IPS-NIHi7 (cell line): ENCODE measurements around the gene C19orf85.
"Not testable (repeated sequence)": the region's sequence is repeated elsewhere in the genome, so short reads cannot be mapped to it uniquely, and the experiment has no call there.

Source experiments
- DNase-seq: peaks from one replicate; pipeline ENCODE4 v3.0.0; 2012; ENCODE audit warnings: mixed read lengths; ENCODE audit errors: extremely low spot score

The C19orf85 gene

GRCh38 chr19:55441319-55441691 lies 23.2 kb downstream of the C19orf85 start:
- DNase-seq, result no peak

- peak; percentile 83 for DNase-seq
Measured at GRCh38 chr19:55440411-55441105, 24.0 kb downstream of the C19orf85 start.

DNA sequence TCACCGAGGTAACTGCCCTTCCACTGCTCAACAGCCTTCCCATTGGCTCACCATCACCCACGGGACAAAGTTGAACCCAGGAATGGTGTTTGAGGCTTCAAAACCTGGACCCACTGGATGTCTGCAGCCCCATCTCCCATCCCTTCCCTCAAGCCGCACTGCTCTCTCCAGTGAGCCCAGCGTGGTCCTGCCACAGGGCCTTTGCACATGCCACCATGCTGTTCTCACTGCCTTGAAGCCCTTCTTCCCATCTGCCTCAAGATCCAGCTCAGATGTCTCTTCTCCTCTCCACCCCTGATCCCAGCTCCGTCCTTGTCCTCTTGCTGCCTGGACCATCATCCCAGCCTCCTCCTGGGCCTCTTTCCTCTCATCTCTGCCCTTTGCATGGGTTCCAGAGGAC lies 25.5 kb downstream of the C19orf85 start:
- no peak for DNase-seq

- peak; percentile 92 for DNase-seq
Measured at GRCh38 chr19:55437410-55437809, 27.1 kb downstream of the C19orf85 start.

- no peak for DNase-seq
Measured at GRCh38 chr19:55436847-55437246, 27.7 kb downstream of the C19orf85 start.

DNA sequence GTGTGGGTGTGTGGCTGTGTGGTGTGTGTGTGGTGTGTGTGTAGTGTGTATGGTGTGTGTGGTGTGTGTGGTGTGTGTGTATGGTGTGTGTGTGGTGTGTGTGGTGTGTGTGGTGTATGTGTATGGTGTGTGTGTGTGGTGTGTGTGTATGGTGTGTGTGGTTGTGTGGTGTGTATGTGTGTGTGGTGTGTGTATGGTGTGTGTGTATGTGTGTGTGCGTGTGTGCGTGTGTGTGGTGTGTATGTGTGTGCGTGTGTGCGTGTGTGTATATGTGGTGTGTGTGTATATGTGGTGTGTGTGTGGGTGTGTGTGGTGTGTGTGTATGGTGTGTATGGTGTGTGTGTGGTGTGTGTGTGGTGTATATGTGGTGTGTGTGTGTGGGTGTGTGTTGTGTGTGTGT lies 29.5 kb downstream of the C19orf85 start:
- no peak for DNase-seq

GRCh38 chr19:55434356-55434919 lies 30.1 kb downstream of the C19orf85 start:
- DNase-seq, result no peak

GRCh38 chr19:55433292-55433691 lies 31.3 kb downstream of the C19orf85 start:
- DNase-seq, result no peak

DNA sequence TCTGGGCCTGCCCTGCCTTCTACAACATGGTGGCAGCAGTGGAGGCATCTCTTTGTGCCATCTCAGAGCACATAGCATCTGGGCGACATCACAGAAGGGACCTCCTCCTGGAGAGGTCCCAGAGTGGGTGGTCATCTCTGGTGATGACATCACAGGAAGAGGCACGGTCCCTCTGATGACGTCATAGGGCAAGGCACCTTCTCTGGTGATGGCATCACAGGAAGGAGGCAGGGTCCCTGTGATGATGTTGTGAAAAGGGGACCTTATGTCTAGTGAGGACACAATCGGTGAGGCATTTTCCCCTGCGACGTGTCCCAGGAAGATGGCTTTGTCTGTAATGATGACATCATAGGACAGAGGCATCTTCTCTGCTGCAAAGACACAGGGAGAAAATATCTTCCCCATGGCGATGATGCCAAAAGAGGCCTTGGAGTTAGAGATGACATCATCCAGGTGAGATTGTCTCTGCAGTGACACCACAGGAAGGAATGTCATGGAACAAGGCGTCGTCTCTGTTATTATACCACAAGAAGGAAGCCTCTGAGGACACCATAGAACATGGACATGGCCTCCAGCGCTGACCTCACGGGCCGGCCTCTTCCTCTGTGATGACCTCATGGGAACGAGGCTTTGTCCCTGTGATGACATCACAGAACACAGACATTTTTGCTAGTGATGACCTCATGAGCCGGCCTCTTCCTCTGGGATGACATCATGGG lies 32.2 kb downstream of the C19orf85 start:
- DNase-seq, result no peak

DNA sequence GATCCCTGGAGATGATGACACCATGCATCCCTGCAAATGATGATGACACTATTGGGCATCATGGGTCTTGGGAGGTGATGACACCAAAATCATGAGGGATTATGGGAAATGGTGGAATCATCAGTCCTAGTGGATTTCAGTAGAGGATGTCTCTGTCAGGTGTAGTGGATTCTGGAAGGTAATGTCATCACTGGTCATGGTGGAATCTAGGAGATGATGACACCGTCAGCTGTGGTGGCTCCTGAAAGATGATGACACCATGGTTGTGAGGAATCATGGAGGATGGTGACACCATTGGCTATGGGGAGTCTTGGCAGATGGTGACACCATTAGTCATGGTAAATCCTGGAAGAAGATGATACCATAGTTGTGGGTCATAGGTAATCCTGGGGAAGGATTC lies 33.4 kb downstream of the C19orf85 start:
- no peak for DNase-seq

GRCh38 chr19:55426042-55426441 lies 38.5 kb downstream of the C19orf85 start:
- no peak for DNase-seq

DNA sequence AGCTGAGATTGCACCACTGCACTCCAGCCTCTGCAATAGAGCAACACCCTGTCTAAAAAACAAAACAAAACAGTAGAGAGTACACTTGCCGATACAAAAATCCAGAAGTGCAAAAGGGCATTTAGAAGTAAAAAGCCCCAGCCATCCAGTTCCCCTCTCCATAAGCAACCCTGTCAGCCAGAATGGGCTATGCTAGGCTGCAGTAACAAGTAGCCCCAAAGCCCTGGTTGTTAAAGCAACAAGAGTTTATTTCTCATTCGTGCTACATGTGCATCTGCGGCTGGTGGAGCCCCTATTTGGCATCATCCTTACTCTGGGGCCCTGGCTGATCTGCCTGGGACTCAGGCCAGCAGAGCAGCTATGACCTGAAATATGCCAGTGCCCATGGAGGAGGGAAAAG lies 40.0 kb downstream of the C19orf85 start:
- no peak for DNase-seq

DNA sequence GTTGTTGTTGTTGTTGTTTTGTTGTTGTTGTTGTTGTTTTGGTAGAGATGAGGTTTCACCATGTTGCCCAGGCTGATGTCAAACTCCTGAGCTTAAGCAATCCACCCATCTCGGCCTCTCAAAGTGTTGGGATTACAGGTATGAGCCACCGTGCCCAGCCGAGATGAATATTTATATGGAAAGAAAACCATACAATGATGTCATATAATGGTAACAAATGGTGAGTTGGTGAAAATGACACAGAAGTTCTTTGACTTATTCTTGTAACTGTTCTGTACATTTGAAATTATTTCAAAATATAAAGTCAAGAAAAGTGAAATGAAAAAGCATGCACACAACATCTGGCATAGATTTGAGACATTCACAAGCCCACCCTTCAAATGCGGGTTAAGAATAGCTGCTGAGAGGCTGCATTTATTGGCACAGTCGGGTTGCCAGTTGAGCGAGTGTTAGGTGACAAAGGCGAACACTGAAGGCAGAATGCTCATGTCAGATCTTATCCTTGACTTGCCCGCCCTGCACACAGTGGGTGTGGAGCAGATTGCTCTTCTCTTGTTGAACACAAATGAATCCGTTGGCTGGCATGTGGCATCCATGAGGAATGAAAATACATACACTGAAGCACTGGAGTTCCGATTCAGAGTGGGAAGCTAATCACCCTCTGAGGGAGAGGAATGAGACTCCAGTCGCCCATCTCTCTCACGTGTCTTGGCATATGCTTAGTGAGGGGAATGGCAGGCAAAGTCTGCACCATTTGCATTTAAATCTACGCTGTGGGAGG lies 41.1 kb downstream of the C19orf85 start:
- no peak for DNase-seq

DNA sequence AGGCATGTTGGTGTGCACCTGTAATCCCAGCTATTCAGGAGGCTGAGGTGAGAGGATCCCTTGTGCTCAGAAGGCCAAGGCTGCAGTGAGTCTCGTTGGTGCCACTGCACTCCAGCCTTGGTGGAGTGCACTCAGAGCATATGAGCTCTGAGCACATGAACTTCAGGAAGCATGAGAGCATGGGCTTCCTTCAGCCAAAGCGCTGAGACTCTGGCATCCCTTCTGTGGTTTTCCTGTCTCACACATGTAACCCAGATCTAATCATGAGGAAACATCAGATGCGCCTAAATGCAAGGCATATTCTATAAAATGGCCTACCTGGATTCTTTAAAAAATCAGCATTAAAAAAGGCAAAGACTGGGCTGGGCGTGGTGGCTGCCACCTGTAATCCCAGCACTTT lies 43.3 kb downstream of the C19orf85 start:
- not testable (repeated sequence) for DNase-seq

GRCh38 chr19:55419624-55420236 lies 44.8 kb downstream of the C19orf85 start:
- DNase-seq, result no peak

DNA sequence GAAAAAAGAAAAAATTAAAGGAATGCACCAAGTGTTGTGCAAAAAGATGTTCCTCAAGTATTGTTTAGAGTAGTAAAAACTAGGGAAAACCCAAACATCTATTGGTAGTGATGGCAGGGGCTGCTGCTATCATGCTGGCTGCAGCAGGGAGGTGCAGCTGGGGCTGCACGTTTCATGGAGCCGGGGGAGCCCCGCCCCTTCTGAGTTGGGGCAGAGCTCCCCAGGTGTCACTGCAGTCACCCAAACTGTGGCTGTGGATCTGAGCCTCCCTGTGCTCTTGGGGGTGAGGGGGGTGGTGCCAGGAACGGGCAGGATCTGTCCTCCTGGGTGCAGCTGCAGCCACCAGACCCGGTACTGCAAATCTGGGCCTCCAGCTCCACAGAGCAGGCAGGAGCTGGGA lies 45.4 kb downstream of the C19orf85 start:
- DNase-seq, result no peak

DNA sequence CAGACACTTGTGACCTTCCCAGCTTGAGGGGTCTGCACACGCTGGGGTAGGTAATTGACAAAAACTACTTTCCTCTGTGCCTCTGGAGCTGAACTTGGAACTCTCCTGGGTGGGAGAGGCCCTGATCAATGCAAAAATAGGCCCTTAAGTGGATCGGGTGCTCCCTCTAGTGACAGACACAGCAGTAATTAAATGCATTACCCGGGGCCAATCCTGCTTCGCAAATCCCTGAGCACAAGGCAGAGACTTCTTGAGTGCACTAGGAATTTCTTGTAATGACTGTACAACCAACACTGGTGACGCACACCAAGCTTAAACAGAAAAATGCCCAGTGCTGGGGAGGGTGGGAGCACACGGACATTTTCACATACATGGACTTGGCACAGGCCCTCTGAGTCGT lies 46.4 kb downstream of the C19orf85 start:
- DNase-seq, result peak; percentile 84
